GM10847 (cell line): ENCODE measurements around the gene RLBP1.

Source experiments
- POLR2A ChIP-seq: IDR thresholded peaks from 2 replicates; pipeline ENCODE4 v1.6.1; 2011; ENCODE audit not compliant: insufficient read length; ENCODE audit errors: extremely low read depth

Gene RLBP1

DNA sequence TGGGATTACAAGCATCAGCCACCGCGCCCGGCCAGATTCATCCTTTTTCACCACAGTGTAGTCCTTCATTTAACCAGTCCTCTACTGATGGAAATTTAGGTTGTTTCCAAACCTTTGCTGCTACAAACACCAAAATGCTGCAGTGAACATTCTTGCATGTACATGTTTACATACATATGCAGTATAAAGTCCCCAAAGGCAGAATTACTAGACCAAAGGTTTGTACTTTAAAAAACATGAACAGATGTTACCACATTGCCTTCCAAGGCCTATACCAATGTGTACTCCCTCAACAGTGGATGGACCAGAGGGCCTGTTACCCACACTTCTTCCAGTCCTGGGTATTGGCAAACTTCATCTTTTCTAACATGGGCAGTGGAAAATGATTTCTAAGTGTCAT is 51.0 kb downstream of the RLBP1 start:
- TF ChIP-seq POLR2A: no peak

GRCh38 chr15:89168316-89168833 is 53.0 kb downstream of the RLBP1 start:
- no peak for TF ChIP-seq POLR2A

DNA sequence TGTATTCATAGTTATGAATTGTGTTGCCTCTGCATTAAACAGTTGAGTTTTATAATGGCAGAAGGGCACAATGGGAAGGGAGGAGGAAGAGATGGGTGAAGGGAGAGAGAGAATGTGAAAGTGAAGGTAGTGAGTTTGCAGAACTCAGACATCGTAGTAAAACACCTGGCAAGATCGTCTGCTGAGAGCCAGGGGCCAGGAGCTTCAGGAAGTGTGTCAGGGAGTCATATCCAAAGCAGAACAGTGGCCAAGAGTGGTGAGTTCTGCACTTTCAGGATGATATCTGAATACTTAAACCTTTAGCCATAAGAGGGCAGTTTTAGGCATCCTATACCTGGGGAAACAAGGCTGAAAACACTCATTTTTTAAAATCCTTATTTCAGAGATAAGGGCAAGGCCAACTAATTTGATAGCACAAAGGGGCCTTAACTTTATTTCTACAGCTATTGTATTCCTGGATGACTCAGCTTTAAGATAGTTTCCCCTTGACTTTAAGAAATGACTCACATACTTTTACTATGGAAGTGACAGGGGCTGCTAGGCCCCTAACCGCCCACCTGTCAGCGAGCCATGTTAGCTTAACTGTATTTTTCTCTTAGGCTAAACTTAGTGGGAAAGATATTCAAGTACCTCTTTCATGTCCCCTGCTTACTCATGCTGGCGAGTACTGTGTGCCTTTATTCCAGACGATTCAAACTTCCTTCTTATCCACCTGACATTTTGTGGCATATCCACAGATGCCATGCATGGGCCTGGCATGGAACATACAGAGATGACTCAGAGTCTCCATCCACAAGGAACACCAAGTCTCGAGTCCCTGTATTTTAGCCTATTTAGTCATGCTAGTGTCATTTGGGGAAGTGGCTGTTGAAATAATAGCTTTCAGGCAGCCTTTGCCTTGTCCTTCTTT is 53.9 kb downstream of the RLBP1 start:
- no peak for TF ChIP-seq POLR2A

- TF ChIP-seq POLR2A: no peak
Observed at GRCh38 chr15:89165677-89166076, 55.7 kb downstream of the RLBP1 start.

DNA sequence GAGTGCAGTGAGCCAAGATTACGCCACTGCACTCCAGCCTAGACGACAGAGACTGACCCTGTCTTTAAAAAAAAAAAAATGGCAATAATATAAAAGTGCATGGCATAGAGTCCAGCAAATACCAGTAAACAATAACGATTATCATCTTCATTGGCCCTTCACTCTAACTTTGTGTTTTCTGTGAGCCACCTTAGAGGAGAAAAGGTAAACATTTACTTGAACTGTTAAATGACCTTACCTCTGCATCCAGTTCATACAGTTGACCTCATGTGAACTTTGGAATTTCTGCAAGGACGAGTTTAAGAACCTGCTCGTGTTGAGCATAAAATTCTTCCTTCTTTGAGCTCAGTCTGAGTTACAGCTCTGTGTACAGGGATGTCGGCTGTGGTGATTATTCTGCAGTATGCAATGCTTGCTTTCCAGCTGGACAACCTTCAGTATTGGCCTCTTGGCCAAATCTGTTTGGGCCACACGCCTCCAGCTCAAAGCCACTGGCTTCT is 56.6 kb downstream of the RLBP1 start:
- no peak for TF ChIP-seq POLR2A

DNA sequence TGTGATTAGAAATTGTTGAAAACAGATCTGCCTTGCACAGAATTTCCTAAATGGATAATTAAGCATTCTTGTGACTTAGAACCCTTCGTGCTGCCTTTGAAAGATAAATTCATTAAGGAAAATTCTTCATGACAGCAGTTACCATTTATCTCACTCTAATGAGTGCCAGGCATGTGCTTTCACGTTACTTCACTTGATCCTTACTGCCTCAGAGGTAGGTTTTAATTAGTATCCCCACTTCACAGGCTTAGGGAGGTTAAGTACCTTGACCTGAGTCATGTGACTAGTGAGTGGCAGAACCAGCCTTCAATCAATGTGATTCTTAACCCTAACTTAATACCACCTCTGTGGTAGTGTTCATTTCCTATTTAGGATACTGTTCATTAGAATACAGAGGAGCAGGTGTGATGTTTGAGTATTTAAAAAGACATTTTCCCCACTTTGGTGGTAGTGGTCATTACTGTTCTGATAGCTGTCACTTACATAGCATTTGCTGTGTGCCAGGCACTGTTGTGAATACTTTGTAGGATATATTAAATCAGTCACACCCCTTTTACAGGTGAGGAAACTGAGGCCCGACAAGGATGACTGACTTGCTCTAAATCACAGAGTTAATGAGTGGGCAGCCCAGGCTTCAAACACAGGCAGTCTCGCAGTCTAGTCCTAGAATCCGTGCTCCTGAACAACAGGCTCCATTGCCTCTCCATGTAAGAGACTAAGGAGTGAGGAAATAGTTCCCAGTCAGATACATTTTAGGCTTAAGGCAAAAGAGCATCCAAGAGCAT is 57.9 kb downstream of the RLBP1 start:
- TF ChIP-seq POLR2A: no peak

DNA sequence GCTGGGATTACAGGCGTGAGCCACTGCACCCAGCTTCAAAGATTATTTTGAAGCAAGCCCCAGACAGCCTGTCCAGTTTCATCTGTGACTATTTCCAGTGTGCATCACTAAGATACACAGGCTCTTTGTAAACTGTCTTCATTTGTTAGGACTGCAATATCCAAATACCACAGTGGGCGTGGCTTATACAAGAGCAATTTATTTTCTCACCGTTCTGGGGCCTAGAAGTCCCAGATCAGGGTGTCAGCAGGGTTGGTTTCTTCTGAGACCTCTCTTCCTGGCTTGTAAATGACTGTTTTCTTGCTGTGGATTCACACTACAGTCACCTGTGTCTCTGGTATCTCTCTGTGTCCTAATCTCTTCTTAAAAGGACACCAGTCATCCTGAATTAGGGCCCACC is 59.7 kb downstream of the RLBP1 start:
- TF ChIP-seq POLR2A: no peak
